Measurements from ENCODE around the gene HHLA2. TPM values are rescaled to one million over a fixed set of nuclear protein-coding genes. Genes with fewer than 3 reads are reported as not detected.
"Not testable (repeated sequence)": the region's sequence is repeated elsewhere in the genome, so short reads cannot be mapped to it uniquely, and the experiment has no call there.

The HHLA2 gene
- total and polyA plus RNA-seq, 4 experiments from 2014 or later: 0.52 to 0.58 TPM; not detected in 2

DNA sequence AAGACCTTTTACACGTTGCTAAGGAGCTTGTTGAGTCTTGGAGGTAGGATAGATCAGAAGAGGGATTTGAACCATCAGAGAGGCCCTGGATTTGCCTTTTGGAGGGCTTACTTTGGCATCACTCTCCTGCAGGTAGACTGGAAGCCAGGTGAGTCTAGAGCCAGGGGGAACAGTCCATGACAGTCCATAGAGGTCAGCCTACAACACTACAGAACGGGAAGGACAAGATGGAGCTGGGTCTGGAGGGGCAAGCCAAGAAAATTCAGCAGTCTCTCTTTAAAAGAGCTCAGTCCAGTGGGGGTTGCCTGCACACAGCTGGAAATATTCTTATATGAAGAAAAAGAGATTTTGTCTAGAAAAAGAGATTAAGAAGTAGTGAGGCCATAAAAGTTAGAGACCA, 60.7 kb downstream of the HHLA2 start:
- no peaks in the 10 kb centered on the region for H3K36me3 Mint-ChIP-seq
- H3K9me3 ChIP-seq (ENCODE audit: control insufficient read depth in 1 of 2, low read length in 2 of 2): no peaks in the 10 kb centered on the region
- H3K4me3 Mint-ChIP-seq: no peak overlapping the region
- no peaks in the 10 kb centered on the region for H3K4me1 ChIP-seq (ENCODE audit: insufficient read depth, low read length)
- H3K4me3 ChIP-seq (ENCODE audit: low read length in 2 of 2): no peak overlapping the region
- no peak overlapping the region for H3K27ac Mint-ChIP-seq
- POLR2A ChIA-PET (ENCODE audit: partially characterized antibody): no interaction called here
- no peak for DNase-seq
- no peaks in the 10 kb centered on the region for H3K36me3 ChIP-seq (ENCODE audit: insufficient read depth, low read length)
- CTCF ChIA-PET (ENCODE audit: partially characterized antibody): interaction anchor here (1.1 kb wide), 1 partner anchor 54 kb away, joined by 3 read pairs; no protein-coding TSS in a partner anchor
- no peaks in the 10 kb centered on the region for H3K4me1 Mint-ChIP-seq
- no peaks in the 10 kb centered on the region for H3K27me3 ChIP-seq (ENCODE audit: insufficient read depth, low read length)
- H3K27ac ChIP-seq (ENCODE audit: low read depth, low read length): no peak overlapping the region
- intact Hi-C loops (cut with micrococcal nuclease): no loop called here
- H3K9me3 Mint-ChIP-seq: peaks cover 0 to 2% (median 0%) of the 10 kb centered on the region in 8 donors
- no peaks in the 10 kb centered on the region for H3K27me3 Mint-ChIP-seq

DNA sequence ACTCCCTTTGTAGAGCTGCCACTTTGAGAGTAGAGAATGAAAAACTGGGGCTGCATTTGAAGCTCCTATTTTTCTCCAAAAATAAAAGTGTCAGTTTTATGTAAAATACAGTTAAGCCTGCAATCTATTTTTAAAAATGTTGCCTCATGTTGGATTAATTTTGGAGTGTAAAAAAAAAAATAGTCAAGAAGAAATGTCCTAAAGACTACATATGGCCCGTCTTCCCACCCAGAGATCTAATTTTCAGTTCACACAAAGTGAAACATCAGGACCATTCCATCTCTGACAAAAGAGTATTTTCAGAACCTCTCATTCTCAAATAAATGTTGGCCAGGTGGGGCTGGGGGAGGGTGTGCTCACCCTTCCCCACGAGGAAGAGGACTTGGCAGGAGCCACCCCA, 62.7 kb downstream of the HHLA2 start:
- Histone ChIP-seq H3K27ac (ENCODE audit: low read depth, low read length) (no peak overlapping the region), H3K9me3 (ENCODE audit: control insufficient read depth in 1 of 2, low read length in 2 of 2) (no peaks in the 10 kb centered on the region), H3K4me1 (ENCODE audit: insufficient read depth, low read length) (no peaks in the 10 kb centered on the region), H3K27me3 (ENCODE audit: insufficient read depth, low read length) (no peaks in the 10 kb centered on the region), H3K36me3 (ENCODE audit: insufficient read depth, low read length) (no peaks in the 10 kb centered on the region), H3K4me3 (ENCODE audit: low read length in 2 of 2) (no peak overlapping the region)
- DNase-seq: no peak
- no peaks in the 10 kb centered on the region for H3K4me1 Mint-ChIP-seq
- no peak overlapping the region for H3K4me3 Mint-ChIP-seq
- peaks cover 0 to 2% (median 0%) of the 10 kb centered on the region in 8 donors for H3K9me3 Mint-ChIP-seq
- CTCF ChIA-PET (ENCODE audit: partially characterized antibody): no interaction called here
- POLR2A ChIA-PET (ENCODE audit: partially characterized antibody): no interaction called here
- intact Hi-C loops (cut with micrococcal nuclease): no loop called here
- no peaks in the 10 kb centered on the region for H3K36me3 Mint-ChIP-seq
- no peaks in the 10 kb centered on the region for H3K27me3 Mint-ChIP-seq
- no peak overlapping the region for H3K27ac Mint-ChIP-seq

DNA sequence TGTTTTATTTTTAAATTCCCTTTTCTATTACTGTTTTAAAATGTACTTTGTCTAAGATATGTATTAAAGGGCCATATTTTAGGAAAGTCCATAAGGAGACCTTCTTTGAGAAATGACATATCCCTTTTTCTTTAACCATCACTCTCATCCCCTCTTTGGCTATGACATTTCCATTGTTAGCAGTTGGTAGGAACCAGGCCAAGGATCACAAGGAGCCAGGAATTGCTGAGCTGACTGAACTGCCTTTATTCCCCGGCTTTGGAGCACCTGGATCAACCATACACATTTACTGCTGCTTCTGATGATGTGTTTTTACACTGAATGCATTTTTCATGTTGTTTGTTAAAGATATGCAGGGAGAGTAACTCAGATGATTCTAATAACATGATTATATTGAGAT, 79.7 kb downstream of the HHLA2 start:
- intact Hi-C loops (cut with micrococcal nuclease): no loop called here
- Mint-ChIP-seq H3K27ac (no peak overlapping the region), H3K4me1 (no peaks in the 10 kb centered on the region), H3K4me3 (no peak overlapping the region), H3K9me3 (peaks cover 0 to 3% (median 0%) of the 10 kb centered on the region in 8 donors), H3K36me3 (no peaks in the 10 kb centered on the region), H3K27me3 (no peaks in the 10 kb centered on the region)
- no peak for DNase-seq
- Histone ChIP-seq H3K27ac (ENCODE audit: low read depth, low read length) (no peak overlapping the region), H3K4me3 (ENCODE audit: low read length in 2 of 2) (no peak overlapping the region), H3K9me3 (ENCODE audit: control insufficient read depth in 1 of 2, low read length in 2 of 2) (no peaks in the 10 kb centered on the region), H3K36me3 (ENCODE audit: insufficient read depth, low read length) (no peaks in the 10 kb centered on the region), H3K4me1 (ENCODE audit: insufficient read depth, low read length) (no peaks in the 10 kb centered on the region), H3K27me3 (ENCODE audit: insufficient read depth, low read length) (no peaks in the 10 kb centered on the region)
- ChIA-PET CTCF (ENCODE audit: partially characterized antibody) (no interaction called here), POLR2A (ENCODE audit: partially characterized antibody) (no interaction called here)

DNA sequence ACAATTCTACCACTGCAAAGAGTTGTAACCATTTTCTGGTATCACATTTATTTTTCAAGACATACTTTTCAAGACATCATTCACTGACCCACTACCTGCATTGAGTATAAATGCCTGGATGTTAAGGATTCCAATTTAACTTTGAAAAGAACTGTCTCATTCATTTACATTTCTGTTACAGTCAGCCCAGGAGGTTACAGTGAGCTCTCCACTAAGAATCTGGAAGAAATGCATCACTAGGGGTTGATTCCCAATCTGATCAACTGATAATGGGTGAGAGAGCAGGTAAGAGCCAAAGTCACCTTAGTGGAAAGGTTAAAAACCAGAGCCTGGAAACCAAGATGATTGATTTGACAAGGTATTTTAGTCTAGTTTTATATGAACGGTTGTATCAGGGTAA, 81.0 kb downstream of the HHLA2 start:
- Mint-ChIP-seq H3K4me1 (no peaks in the 10 kb centered on the region), H3K36me3 (no peaks in the 10 kb centered on the region), H3K4me3 (no peak overlapping the region), H3K27ac (no peak overlapping the region), H3K27me3 (no peaks in the 10 kb centered on the region), H3K9me3 (peaks cover 0 to 3% (median 0%) of the 10 kb centered on the region in 8 donors)
- Histone ChIP-seq H3K36me3 (ENCODE audit: insufficient read depth, low read length) (no peaks in the 10 kb centered on the region), H3K27me3 (ENCODE audit: insufficient read depth, low read length) (no peaks in the 10 kb centered on the region), H3K4me1 (ENCODE audit: insufficient read depth, low read length) (no peaks in the 10 kb centered on the region), H3K27ac (ENCODE audit: low read depth, low read length) (no peak overlapping the region), H3K9me3 (ENCODE audit: control insufficient read depth in 1 of 2, low read length in 2 of 2) (no peaks in the 10 kb centered on the region), H3K4me3 (ENCODE audit: low read length in 2 of 2) (no peak overlapping the region)
- CTCF ChIA-PET (ENCODE audit: partially characterized antibody): no interaction called here
- POLR2A ChIA-PET (ENCODE audit: partially characterized antibody): no interaction called here
- DNase-seq: no peak
- intact Hi-C loops (cut with micrococcal nuclease): no loop called here

DNA sequence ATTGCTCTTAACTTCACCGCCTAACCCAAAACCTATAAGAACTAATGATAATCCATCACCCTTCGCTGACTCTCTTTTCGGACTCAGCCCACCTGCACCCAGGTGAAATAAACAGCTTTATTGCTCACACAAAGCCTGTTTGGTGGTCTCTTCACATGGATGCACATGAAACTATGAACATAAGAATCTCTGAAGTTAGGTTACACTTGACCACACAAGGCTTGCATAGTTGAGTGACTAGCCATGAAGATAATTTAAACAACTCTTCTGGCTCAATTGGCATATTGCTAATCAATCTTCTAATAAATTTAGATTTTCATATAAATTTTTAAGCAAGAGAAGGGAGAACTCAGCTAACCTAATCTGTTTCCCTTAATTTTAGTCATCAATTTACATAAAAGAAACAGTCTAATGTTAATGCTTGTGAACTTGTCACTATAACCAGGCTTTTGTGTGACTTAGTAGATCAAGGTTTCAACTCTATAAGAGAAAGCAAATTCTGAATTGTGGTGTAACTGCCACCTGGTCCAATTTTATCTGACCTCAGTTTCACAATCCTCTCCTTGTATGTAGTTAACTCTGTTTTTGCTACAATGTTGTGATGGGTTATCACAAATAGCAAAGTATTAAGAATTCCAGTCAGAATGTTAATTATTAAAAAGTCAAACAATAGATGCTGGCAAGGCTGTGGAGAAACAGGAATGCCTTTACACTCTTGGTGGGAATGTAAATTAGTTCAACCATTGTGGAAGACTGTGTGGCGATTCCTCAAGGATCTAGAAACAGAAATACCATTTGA, 82.0 kb downstream of the HHLA2 start:
- Mint-ChIP-seq H3K27ac (no peak overlapping the region), H3K4me1 (no peaks in the 10 kb centered on the region), H3K9me3 (no peaks in the 10 kb centered on the region), H3K4me3 (no peak overlapping the region), H3K36me3 (no peaks in the 10 kb centered on the region), H3K27me3 (no peaks in the 10 kb centered on the region)
- ChIA-PET POLR2A (ENCODE audit: partially characterized antibody) (no interaction called here), CTCF (ENCODE audit: partially characterized antibody) (no interaction called here)
- no peak overlapping the region for H3K27ac ChIP-seq (ENCODE audit: low read depth, low read length)
- no peaks in the 10 kb centered on the region for H3K36me3 ChIP-seq (ENCODE audit: insufficient read depth, low read length)
- H3K9me3 ChIP-seq (ENCODE audit: control insufficient read depth in 1 of 2, low read length in 2 of 2): no peaks in the 10 kb centered on the region
- intact Hi-C loops (cut with micrococcal nuclease): no loop called here
- no peak for DNase-seq
- no peaks in the 10 kb centered on the region for H3K27me3 ChIP-seq (ENCODE audit: insufficient read depth, low read length)
- H3K4me1 ChIP-seq (ENCODE audit: insufficient read depth, low read length): no peaks in the 10 kb centered on the region
- H3K4me3 ChIP-seq (ENCODE audit: low read length in 2 of 2): no peak overlapping the region

DNA sequence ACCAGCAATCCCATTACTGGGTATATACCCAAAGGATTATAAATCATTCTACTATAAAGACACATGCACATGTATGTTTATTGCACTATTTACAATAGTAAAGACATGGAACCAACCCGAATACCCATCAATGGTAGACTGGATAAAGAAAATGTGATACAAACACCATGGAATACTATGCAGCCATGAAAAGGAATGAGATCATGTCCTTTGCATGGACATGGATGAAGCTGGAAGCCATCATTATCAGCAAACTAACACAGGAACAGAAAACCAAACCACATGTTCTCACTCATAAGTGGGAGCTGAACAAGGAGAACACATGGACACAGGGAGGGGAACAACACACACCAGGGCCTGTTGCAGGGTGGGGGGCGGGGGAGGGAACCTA, 82.6 kb downstream of the HHLA2 start:
- H3K4me1 Mint-ChIP-seq; H3K36me3 Mint-ChIP-seq; H3K36me3 ChIP-seq (ENCODE audit: insufficient read depth, low read length); H3K27ac Mint-ChIP-seq; intact Hi-C loops (cut with micrococcal nuclease); H3K27me3 Mint-ChIP-seq; H3K4me3 Mint-ChIP-seq; H3K4me1 ChIP-seq (ENCODE audit: insufficient read depth, low read length); H3K4me3 ChIP-seq (ENCODE audit: low read length in 2 of 2); H3K9me3 Mint-ChIP-seq; POLR2A ChIA-PET (ENCODE audit: partially characterized antibody); H3K27ac ChIP-seq (ENCODE audit: low read depth, low read length); CTCF ChIA-PET (ENCODE audit: partially characterized antibody); H3K27me3 ChIP-seq (ENCODE audit: insufficient read depth, low read length); H3K9me3 ChIP-seq (ENCODE audit: control insufficient read depth in 1 of 2, low read length in 2 of 2); DNase-seq: not testable (repeated sequence)

DNA sequence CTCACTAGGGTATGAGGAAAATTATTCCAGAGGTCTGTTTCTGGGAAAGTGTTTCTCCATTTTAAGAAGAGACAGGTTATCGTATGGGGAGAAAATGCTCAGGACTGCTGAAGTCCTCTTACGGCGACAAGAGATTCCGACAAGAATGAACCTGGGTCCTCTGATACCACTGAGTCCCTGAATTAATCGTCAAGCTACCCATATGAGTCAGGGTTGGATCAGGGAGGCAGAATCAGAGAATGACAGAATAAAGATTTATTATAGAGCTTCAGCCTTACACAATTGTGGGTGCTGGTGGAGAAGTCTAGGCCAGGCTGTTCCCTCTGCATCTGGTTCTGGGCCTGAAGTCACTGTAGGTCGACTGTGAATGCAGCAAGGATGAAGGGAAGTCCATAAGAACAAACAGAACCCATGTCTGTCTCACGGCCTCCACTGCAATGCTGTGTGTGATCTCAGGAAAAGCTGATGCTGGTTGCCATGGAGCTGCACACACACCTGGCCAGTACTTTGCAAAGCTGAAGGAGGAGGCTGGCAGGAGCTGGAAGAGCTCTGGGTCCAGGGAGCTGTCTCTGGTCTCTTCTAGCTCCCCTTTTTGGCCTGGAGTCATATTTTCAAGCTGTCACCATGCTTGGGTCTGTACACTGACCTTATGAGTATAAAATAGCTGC, 83.9 kb downstream of the HHLA2 start:
- intact Hi-C loops (cut with micrococcal nuclease): no loop called here
- ChIA-PET POLR2A (ENCODE audit: partially characterized antibody) (no interaction called here), CTCF (ENCODE audit: partially characterized antibody) (no interaction called here)
- Mint-ChIP-seq H3K27ac (no peak overlapping the region), H3K27me3 (no peaks in the 10 kb centered on the region), H3K36me3 (no peaks in the 10 kb centered on the region), H3K4me1 (no peaks in the 10 kb centered on the region), H3K9me3 (no peaks in the 10 kb centered on the region), H3K4me3 (no peak overlapping the region)
- Histone ChIP-seq H3K27me3 (ENCODE audit: insufficient read depth, low read length) (no peaks in the 10 kb centered on the region), H3K4me1 (ENCODE audit: insufficient read depth, low read length) (no peaks in the 10 kb centered on the region), H3K4me3 (ENCODE audit: low read length in 2 of 2) (no peak overlapping the region), H3K9me3 (ENCODE audit: control insufficient read depth in 1 of 2, low read length in 2 of 2) (no peaks in the 10 kb centered on the region), H3K27ac (ENCODE audit: low read depth, low read length) (no peak overlapping the region), H3K36me3 (ENCODE audit: insufficient read depth, low read length) (no peaks in the 10 kb centered on the region)
- no peak for DNase-seq
